Raji (cell line): ENCODE data around the gene PROCA1.

ENCODE experiments used
- POLR2A ChIP-seq: IDR thresholded peaks from 2 replicates; pipeline ENCODE4 v1.6.1; 2011; ENCODE audit warnings: low read depth, low read length, control low read depth; ENCODE audit not compliant: insufficient read depth

Gene PROCA1

DNA sequence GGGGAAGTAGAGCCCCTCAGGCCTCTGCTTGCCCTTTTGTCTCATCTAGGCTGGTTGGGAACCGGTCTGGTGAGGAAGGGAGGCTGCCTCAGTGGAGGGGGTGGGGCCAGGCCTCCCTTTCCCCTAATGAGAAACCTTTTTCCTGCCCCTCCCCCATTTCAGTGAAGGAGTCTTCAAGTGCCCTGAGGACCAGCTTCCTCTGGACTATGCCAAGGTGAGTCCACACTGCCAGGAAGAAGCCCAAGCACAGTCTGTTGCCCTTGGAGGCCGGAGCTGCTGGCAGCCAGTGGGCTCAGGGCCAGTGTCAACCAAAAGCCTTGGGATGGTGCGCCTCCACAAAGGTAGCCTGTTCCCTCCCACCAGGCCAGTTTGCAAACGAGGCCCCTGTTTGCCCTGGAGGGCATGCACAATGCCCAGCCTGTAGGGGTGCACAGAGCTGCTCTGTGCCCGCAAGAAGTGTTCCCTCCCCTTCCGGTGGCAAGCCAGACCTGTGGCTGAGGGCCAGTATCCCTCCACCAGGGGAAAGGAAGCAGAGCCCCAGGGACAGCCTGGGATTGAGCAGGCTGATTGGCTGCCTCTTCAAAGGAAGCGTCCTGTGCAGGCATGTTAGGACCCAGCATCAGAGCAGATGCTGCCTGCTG, 35.5 kb upstream of the PROCA1 start:
- TF ChIP-seq POLR2A = no peak

- no peak for TF ChIP-seq POLR2A
Observed at GRCh38 chr17:28746611-28747050, 34.9 kb upstream of the PROCA1 start.

GRCh38 chr17:28745786-28746411, 34.2 kb upstream of the PROCA1 start:
- no peak for TF ChIP-seq POLR2A

- peak; percentile 19; the same call in 1 of the 2 replicates for TF ChIP-seq POLR2A
Observed at GRCh38 chr17:28744972-28745785, 33.5 kb upstream of the PROCA1 start.

GRCh38 chr17:28744104-28744971, 32.6 kb upstream of the PROCA1 start:
- TF ChIP-seq POLR2A = peak; percentile 43

GRCh38 chr17:28743243-28744103, 31.8 kb upstream of the PROCA1 start, which contains the start of gene TRAF4:
Gene TRAF4 (plus strand): TSS chr17:28744011. CDS start chr17:28744113, 102 bp downstream.
- TF ChIP-seq POLR2A = peak; percentile 86

- TF ChIP-seq POLR2A = peak; percentile 53
Observed at GRCh38 chr17:28741358-28742349, 30.0 kb upstream of the PROCA1 start.

GRCh38 chr17:28740406-28741357, 29.0 kb upstream of the PROCA1 start:
- no peak for TF ChIP-seq POLR2A

DNA sequence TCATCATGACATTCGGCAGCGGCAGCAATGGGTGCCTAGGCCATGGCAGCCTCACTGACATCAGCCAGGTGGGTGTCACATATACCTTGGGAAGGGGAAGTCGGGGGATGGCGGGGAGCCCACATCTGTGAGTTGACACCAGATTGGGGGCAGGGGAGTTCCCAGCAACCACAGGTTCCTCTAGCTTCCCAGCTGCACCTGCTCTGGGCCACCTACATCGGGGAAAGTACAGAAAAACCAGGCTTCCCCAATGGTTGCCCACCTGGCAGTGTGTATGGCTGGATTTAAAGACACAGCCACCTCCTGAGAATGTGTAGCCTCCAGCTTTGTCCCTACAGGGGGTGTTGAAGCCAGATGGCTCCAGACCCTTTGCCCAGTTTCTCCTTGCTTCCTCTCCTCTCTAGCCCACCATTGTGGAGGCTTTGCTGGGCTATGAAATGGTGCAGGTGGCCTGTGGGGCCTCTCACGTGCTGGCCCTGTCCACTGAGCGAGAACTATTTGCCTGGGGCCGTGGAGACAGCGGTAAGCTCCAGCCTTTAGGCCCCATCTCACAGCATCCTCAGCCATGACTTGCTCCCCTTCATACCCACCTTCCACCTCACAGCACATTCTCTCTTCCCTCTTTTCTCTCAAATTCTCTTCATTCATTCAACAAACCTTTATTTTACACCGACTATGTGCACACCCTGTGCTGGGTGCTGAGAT, 27.1 kb upstream of the PROCA1 start:
- 0 out of 2 replicates have a peak, but pooled peaks have one; percentile 31 for TF ChIP-seq POLR2A

- TF ChIP-seq POLR2A = peak; percentile 86
Observed at GRCh38 chr17:28737770-28738679, 26.3 kb upstream of the PROCA1 start.
